ENCODE results near the gene BIRC6. TPM values are rescaled to one million over a fixed set of nuclear protein-coding genes. Genes with fewer than 3 reads are reported as not detected.

The BIRC6 gene
- total and polyA plus RNA-seq, 2 of the 8 experiments (the other 6 are each of a cell fraction or from before 2014, with no cell fraction given): 32.5 to 69.5 TPM

DNA sequence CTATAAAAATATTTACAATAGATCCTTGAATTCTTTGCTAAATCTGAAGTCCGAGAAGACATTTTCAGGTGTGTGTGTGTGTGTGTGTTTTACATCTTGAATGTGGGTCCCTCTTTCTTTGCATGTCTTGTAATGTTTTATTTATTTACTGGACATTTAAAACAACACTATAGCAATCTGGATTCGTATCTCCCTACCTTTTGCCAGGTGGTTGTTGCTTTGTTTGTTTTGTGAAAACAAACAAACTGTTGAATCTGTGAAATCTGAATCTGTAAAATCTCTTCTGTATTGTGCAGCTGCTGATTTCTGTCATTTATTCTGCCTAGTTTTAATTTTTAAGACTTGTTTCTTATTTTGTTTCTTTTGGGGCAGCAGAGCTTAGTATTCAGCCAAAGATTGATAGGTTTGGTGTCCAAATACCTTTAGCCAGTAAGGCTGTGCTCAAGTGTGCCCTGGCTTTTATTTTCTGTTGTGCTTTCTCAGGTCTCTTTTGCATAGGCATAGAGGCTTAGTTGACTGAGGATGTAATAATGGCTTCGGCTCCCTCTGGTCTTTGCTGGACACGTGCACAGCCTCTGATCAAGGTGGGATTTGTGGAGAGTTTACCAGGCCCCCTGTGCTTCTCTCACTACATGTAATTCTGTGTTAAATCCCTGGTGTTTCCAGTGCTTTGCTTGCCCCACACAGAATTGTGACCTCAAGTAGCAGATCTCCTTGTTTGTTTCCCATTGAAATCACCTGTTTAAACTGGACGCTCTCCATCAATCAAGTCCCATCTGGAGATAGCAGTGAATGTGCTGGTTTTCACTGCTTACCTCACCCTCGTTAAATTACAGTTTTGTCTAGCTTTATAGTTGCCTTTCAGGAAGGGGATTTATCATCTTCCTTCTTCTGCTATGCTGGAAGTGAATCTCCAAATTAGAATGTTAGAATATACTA is 71.1 kb downstream of the BIRC6 start:
- H3K79me1 ChIP-seq (ENCODE audit: low read depth, low read length): peaks cover 9% of the 10 kb centered on the region
- FAIRE-seq: no peak
- H4K8ac ChIP-seq (ENCODE audit: extremely low read depth, insufficient read depth, low read length): no peak overlapping the region
- H2AFZ ChIP-seq (ENCODE audit: low read length): no peak overlapping the region
- WGBS, 2 experiments (ENCODE audit: extremely low coverage in 1 of 2, insufficient coverage in 1 of 2, insufficient read length in 1 of 2, insufficient replicate concordance in 2 of 2, low coverage in 1 of 2, low lambda C conversion rate in 2 of 2, missing lambda C conversion rate in 1 of 2): 88% methylated on average over 6 of the region's 6 CpGs; no CpG with 5 or more reads in 1 of the 2 experiments
- no peak for DNase-seq (ENCODE audit: low read depth in 1 of 2, low spot score in 2 of 2)
- H3K9ac ChIP-seq (replicated peaks in 1 of 4; ENCODE audit: extremely low read depth in 1 of 4, low read depth in 3 of 4, low read length in 3 of 4): no peak overlapping the region
- H3K79me2 ChIP-seq (ENCODE audit: control insufficient read depth in 1 of 2, insufficient read depth in 2 of 2, low read length in 2 of 2): peaks cover 0 to 65% of the 10 kb centered on the region in 2 experiments; a peak in 3 of 4 replicates
- no peak overlapping the region for H2BK12ac ChIP-seq (ENCODE audit: low read depth, low read length)
- H2BK15ac ChIP-seq (ENCODE audit: low read length): no peak overlapping the region
- H3K36me3 ChIP-seq (ENCODE audit: control insufficient read depth in 2 of 4, insufficient read depth in 4 of 4, low read length in 3 of 4): peaks cover 0 to 4% (median 2%) of the 10 kb centered on the region in 4 experiments; a peak in 5 of 8 replicates
- H3K4me2 ChIP-seq (ENCODE audit: insufficient read depth in 1 of 2, low read depth in 2 of 2, low read length in 2 of 2): no peak overlapping the region
- ChIA-PET POLR2A (ENCODE audit: partially characterized antibody) (no interaction called here), CTCF (ENCODE audit: partially characterized antibody) (interaction anchor here (0.7 kb wide), 1 partner anchor 33 kb away, joined by 3 read pairs; no protein-coding TSS in a partner anchor)
- H3K27me3 ChIP-seq (replicated peaks in 1 of 4; ENCODE audit: control insufficient read depth in 3 of 4, extremely low read depth in 1 of 4, insufficient read depth in 3 of 4, low read length in 3 of 4): no peaks in the 10 kb centered on the region
- no peaks in the 10 kb centered on the region for H3K23me2 ChIP-seq (ENCODE audit: low read depth, low read length)
- no peak overlapping the region for H3K14ac ChIP-seq (ENCODE audit: insufficient read length)
- no peak overlapping the region for H3K23ac ChIP-seq (ENCODE audit: insufficient read length)
- no peaks in the 10 kb centered on the region for H4K20me1 ChIP-seq (replicated peaks in 1 of 2; ENCODE audit: control insufficient read depth in 1 of 2, insufficient read depth in 2 of 2, low read length in 2 of 2)
- no peak overlapping the region for H4K5ac ChIP-seq (ENCODE audit: insufficient read length, low read depth, low read length)
- no peak overlapping the region for H4K91ac ChIP-seq (replicated peaks; ENCODE audit: insufficient read length, low read length)
- no peak overlapping the region for H3K18ac ChIP-seq (ENCODE audit: extremely low read depth, low read length)
- no peak overlapping the region for H2BK120ac ChIP-seq (replicated peaks; ENCODE audit: low read depth, low read length)
- H3K56ac ChIP-seq (replicated peaks; ENCODE audit: insufficient read length, low read depth, low read length): no peak overlapping the region
- no peak overlapping the region for H3K4me3 ChIP-seq (ENCODE audit: extremely low read depth in 1 of 4, insufficient read depth in 2 of 4, low read depth in 3 of 4, low read length in 4 of 4)
- no peak overlapping the region for H3K27ac ChIP-seq (ENCODE audit: low read depth, low read length)
- no peak overlapping the region for H2AK5ac ChIP-seq (ENCODE audit: low read depth, low read length)
- no peaks in the 10 kb centered on the region for H3K9me3 ChIP-seq (ENCODE audit: insufficient read depth in 2 of 2, low read depth in 1 of 2, low read length in 1 of 2)
- H2BK20ac ChIP-seq (ENCODE audit: low read length): no peak overlapping the region
- no peak overlapping the region for H2BK5ac ChIP-seq (ENCODE audit: low read depth, low read length)
- H3K4ac ChIP-seq (replicated peaks; ENCODE audit: insufficient read length, low read depth, low read length): no peak overlapping the region
- H3K4me1 ChIP-seq (replicated peaks in 1 of 4; ENCODE audit: control insufficient read depth in 3 of 4, insufficient read depth in 4 of 4, low read length in 3 of 4): no peaks in the 10 kb centered on the region
- no peak for TF ChIP-seq YY1 (IDR thresholded peaks at IDR 0.05; ENCODE audit: low read depth, low read length)
- no peak for TF ChIP-seq POLR2A (IDR thresholded peaks at IDR 0.05; ENCODE audit: control extremely low read depth in 1 of 2, low read depth in 2 of 2, low read length in 2 of 2)
- TF ChIP-seq EP300 (IDR thresholded peaks at IDR 0.05; ENCODE audit: borderline replicate concordance in 1 of 2, low read depth in 2 of 2, low read length in 2 of 2): no peak
- TF ChIP-seq CEBPB (IDR thresholded peaks at IDR 0.05; ENCODE audit: low read depth, low read length): no peak
- TF ChIP-seq FOSL1 (IDR thresholded peaks at IDR 0.05; ENCODE audit: insufficient read depth, low read depth, low read length): no peak
- no peak for TF ChIP-seq KDM1A (IDR thresholded peaks at IDR 0.05; ENCODE audit: borderline replicate concordance, low read length)
- TF ChIP-seq HDAC2 (IDR thresholded peaks at IDR 0.05; ENCODE audit: borderline replicate concordance in 1 of 2, low read depth in 2 of 2, low read length in 2 of 2): no peak
- no peak for TF ChIP-seq SRF (IDR thresholded peaks at IDR 0.05; ENCODE audit: low read depth, low read length)
- TF ChIP-seq, protein P1, sequence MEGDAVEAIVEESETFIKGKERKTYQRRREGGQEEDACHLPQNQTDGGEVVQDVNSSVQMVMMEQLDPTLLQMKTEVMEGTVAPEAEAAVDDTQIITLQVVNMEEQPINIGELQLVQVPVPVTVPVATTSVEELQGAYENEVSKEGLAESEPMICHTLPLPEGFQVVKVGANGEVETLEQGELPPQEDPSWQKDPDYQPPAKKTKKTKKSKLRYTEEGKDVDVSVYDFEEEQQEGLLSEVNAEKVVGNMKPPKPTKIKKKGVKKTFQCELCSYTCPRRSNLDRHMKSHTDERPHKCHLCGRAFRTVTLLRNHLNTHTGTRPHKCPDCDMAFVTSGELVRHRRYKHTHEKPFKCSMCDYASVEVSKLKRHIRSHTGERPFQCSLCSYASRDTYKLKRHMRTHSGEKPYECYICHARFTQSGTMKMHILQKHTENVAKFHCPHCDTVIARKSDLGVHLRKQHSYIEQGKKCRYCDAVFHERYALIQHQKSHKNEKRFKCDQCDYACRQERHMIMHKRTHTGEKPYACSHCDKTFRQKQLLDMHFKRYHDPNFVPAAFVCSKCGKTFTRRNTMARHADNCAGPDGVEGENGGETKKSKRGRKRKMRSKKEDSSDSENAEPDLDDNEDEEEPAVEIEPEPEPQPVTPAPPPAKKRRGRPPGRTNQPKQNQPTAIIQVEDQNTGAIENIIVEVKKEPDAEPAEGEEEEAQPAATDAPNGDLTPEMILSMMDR (IDR thresholded peaks at IDR 0.05; ENCODE audit: control extremely low read depth in 1 of 3, insufficient read depth in 1 of 3, low read depth in 1 of 3, low read length in 3 of 3): no peak

Data from H1 (cell line).